GM19455 (cell line): Measurements from ENCODE around the gene SIPA1L3.

Experiments used
- ATAC-seq: cut with Tn5 transposase; IDR thresholded peaks from one replicate; pipeline ENCODE4 v1.9.1; 2021; ENCODE audit not compliant: unreplicated experiment

Gene SIPA1L3

GRCh38 chr19:37941782-37942515, 34.9 kb downstream of the SIPA1L3 start:
- no peak for ATAC-seq

DNA sequence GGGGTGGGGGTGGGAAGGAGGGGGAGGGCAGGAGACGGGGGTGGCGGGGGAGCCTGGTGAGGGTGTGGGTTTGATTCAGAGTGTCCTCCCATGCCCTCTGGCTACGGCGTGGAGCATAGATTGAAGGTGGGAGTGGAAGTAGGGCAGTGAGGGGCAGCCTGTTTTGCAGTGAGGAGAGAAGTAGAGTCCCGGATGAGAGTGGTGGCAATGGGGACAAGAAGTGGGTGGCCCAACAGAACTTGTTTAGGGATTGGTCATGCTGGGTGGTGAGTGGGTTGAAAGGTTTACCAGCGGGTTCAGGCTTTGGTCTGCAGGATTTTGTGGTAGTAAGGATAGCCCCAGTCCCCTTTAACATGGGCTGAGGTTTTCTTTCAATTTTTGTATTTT, 35.5 kb downstream of the SIPA1L3 start:
- no peak for ATAC-seq

- ATAC-seq: no peak
These were observed 36.5 kb downstream of the SIPA1L3 start for GRCh38 chr19:37943480-37943879.

GRCh38 chr19:37946132-37946531, 39.1 kb downstream of the SIPA1L3 start:
- ATAC-seq: no peak

- ATAC-seq: no peak
These were observed 40.8 kb downstream of the SIPA1L3 start for GRCh38 chr19:37947778-37948177.

DNA sequence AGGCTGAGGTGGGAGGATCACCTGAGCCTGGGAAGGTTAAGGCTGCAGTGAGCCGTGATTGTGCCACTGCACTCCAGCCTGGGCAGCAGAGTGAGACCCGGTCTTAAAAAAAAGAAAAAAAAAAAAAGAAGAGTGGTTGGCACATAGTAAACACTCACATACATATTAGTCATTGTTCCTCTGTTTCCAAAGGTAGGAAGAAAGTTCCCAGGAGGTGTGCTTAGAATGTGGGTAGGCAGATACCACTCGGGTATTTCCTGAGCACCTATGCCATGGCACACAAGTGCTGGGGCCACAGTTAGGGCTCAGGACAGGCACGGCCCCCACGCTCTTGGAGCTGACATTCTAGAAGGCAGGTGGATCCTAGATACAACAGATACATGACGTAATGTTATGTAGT, 41.4 kb downstream of the SIPA1L3 start:
- ATAC-seq: no peak

GRCh38 chr19:37950471-37951175, 43.6 kb downstream of the SIPA1L3 start:
- ATAC-seq: no peak

DNA sequence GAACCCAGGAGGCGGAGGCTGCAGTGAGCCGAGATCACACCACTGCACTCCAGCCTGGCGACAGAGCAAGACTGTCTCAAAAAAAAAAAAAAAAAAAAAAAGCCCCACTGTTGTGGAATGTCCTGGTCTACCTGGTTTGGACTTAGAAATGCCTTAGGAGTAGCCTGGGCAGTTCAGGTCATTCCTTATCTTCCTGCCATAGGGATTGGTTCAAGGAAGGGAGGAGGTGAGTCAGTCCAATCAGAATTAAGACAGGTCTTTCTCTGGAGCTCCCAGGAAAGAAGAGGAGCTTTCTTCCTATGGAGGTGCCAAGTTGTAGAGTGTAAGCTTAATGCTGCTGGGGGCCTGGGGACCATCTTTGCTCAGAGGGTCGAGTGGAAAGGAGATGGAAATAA, 44.8 kb downstream of the SIPA1L3 start:
- no peak for ATAC-seq

- ATAC-seq: no peak
These were observed 46.3 kb downstream of the SIPA1L3 start for GRCh38 chr19:37953171-37953917.

GRCh38 chr19:37953918-37954303, 46.9 kb downstream of the SIPA1L3 start:
- no peak for ATAC-seq

DNA sequence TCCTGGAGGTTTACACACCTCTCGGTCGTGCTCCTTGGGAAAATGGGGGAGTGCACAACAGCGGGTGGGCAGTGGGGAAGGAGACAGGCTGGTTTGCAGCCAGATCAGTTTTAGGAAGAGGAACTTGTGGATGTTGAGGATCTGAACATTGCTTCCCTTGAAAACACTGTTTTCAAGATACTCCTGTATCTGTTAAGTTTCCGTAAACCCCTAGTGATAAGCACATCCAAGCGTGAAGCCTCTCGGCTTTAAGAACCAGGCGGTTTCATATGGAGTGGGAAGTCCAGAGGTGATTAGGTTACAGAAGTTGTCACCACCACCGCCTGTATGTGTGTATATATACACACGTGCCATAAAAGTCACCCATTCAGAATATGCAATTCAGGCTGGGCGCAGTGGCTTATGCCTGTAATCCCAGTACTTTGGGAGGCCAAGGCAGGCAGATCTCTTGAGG, 47.4 kb downstream of the SIPA1L3 start:
- no peak for ATAC-seq

DNA sequence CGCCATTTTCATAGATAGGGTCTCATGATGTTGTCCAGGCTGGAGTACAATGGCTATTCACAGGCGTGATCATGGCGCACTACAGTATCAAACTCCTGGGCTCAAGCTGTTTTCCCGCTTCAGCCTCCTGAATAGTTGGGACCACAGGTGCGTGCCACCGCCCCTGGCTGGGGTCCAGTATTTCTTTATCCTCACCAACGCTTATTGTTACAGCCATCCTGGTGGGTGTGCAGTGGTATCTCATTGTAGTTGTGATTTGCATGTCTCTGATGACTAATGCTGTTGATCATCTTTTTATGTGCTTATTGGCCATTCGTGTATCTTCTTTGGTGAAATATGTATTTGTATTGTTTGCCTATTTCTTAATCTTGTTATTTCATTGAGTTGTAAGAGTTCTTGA, 49.0 kb downstream of the SIPA1L3 start:
- no peak for ATAC-seq

DNA sequence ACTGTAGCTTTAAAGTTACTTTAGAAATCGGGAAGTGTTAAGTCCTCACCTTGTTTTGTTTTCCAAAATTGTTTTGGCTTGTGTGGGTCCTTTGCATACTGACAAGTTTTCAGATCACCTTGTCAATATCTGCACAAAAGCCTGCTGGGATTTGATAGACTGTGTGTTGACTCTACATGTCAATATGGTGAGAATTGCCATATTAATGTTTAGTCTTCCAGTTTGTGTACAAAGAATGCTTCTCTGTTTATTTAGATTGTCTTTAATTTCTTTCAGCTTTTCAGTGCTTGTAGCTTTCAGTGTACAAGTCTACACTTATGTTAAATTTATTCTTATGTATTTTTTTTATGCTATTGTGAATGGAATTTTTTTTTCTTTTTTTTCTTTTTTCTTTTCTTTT, 50.2 kb downstream of the SIPA1L3 start:
- no peak for ATAC-seq

DNA sequence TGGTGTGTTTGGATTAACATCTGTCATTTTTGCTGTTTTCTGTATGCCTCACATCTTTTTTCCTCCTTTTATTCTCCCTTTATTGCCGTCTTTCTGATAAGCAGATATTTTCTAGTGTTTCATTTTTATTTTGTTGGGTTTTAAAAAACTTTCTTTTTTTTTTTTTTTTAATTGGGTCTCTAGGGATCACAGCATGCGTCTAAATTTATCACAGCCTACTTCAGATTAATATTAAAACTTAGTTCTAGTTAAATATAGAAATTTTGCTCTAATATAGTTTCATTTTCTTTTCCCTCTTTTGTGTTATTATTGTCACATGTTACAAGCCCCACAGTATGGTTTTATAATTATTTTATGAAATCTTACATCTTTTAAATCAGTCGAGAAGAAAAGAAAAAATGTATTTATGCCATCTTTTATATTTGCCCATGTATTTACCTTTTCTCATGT, 52.7 kb downstream of the SIPA1L3 start:
- no peak for ATAC-seq

DNA sequence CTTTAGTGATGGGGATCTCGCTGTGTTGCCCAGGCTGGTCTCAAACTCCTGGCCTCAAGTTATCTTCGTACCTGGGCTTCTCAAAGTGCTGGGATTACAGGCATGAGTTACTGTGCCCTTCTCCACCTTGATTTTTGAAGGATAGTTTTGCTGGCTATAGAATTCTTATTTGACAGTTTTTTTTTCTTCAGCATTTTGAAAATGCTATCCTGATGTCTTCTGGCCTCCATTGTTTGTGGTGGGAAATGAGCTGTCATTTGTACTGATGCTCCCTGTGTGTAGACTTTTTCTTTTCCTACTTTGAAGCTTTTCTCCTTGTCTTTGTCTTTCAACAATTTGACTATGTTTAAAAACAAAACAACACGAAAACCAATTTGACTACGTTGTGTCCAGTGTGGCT, 54.2 kb downstream of the SIPA1L3 start:
- ATAC-seq: no peak

GRCh38 chr19:37963190-37963936, 56.4 kb downstream of the SIPA1L3 start:
- ATAC-seq: no peak

DNA sequence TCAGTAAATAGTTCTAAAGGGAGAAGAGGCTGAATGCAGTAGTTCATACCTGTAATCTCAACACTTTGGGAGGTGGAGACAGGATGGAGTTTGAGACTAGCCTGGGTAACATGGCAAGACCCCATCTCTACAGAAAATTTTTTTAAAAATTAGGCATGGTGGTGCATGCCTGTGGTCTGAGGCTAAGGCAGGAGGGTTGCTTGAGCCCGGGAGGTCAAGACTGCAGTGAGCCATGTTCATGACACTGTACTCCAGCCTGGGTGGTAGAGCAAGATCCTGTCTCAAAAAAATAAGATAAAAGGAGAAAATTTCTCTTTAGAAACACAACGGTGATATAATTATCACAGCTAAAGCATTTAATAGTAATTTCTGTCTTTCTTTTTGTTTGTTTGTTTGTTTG, 57.1 kb downstream of the SIPA1L3 start:
- no peak for ATAC-seq

- no peak for ATAC-seq
These were observed 59.2 kb downstream of the SIPA1L3 start for GRCh38 chr19:37966211-37966661.

GRCh38 chr19:37966662-37967231, 59.7 kb downstream of the SIPA1L3 start:
- no peak for ATAC-seq

DNA sequence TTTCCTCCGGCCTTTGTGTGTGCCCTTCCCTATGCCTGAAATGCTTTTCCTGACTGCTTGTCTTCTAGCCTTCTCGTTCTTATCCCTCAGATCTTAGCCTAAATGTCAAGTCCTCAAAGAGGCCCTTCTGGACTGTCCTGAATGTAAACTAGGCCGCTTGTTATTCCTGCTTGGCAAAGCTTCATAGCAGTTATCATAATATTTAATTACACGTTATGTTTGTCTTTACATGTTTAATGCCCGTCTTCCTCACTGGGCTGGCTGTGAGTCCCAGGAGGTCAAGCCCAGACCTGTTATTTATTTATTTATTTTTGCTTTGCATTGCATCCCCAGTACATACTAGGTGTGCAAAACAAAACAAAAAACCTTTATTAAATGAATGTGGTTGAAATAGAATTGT, 62.7 kb downstream of the SIPA1L3 start:
- no peak for ATAC-seq

GRCh38 chr19:37970699-37971098, 63.7 kb downstream of the SIPA1L3 start:
- ATAC-seq: no peak
